Measurements from ENCODE around the gene SEMA4C.

The SEMA4C gene

DNA sequence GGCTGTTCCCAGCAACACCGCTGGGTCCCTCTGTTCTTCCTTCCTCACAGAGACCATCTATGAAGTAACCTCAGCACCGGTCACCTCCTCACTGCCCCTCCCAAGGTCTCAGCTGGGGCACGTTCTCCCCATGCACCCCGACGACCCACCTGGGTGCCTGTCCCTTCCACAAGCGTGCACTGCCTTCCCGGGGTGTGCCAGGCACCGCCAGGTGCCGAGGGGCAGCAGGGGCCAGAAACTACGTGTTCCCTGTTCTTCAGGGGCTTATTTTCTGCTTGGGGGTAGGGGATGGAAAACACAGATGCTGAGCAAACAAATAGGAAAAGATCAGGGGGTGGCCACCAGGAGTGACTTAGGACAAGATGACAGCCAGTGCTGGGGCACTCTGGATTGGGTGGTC lies 30.4 kb upstream of the SEMA4C start:
- TF ChIP-seq GABPA (IDR thresholded peaks at IDR 0.05; ENCODE audit: low read depth) (no peak), SPI1 (IDR thresholded peaks at IDR 0.05; ENCODE audit: borderline replicate concordance, low read depth) (no peak), REST (IDR thresholded peaks at IDR 0.05; ENCODE audit: insufficient replicate concordance, low read depth) (no peak), POLR2AphosphoS5 (IDR thresholded peaks at IDR 0.05; ENCODE audit: low read depth) (no peak)
- TF ChIP-seq, protein P1, sequence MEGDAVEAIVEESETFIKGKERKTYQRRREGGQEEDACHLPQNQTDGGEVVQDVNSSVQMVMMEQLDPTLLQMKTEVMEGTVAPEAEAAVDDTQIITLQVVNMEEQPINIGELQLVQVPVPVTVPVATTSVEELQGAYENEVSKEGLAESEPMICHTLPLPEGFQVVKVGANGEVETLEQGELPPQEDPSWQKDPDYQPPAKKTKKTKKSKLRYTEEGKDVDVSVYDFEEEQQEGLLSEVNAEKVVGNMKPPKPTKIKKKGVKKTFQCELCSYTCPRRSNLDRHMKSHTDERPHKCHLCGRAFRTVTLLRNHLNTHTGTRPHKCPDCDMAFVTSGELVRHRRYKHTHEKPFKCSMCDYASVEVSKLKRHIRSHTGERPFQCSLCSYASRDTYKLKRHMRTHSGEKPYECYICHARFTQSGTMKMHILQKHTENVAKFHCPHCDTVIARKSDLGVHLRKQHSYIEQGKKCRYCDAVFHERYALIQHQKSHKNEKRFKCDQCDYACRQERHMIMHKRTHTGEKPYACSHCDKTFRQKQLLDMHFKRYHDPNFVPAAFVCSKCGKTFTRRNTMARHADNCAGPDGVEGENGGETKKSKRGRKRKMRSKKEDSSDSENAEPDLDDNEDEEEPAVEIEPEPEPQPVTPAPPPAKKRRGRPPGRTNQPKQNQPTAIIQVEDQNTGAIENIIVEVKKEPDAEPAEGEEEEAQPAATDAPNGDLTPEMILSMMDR (IDR thresholded peaks at IDR 0.05; ENCODE audit: insufficient read depth, low read length) = no peak
- no peak for DNase-seq (ENCODE audit: low read depth in 1 of 2, low spot score in 1 of 2)
- Histone ChIP-seq H3K27ac (replicated peaks) (no peak overlapping the region), H3K4me3 (replicated peaks; ENCODE audit: insufficient read depth, low read length) (no peak overlapping the region), H3K27me3 (ENCODE audit: insufficient read depth, poor library complexity, severe bottlenecking) (peaks cover 3% of the 10 kb centered on the region)

DNA sequence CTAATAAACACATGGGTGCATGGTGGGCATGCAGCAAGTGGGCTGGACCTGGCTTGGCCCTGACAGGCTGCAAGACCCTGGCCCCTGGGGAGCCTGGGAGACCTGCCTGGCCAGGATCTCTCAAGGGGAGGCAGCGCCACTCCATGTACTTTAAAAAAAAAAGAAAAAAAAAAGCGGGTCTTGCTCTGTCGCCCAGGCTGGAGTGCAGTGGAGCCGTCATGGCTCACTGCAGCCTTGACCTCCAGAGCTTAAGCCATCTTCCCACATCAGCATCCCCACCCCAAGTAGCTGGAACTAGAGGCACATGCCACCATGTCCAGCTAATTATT lies 29.5 kb upstream of the SEMA4C start:
- no peak for DNase-seq (ENCODE audit: low read depth in 1 of 2, low spot score in 1 of 2)
- peaks cover 3% of the 10 kb centered on the region for H3K27me3 ChIP-seq (ENCODE audit: insufficient read depth, poor library complexity, severe bottlenecking)
- no peak overlapping the region for H3K27ac ChIP-seq (replicated peaks)
- H3K4me3 ChIP-seq (replicated peaks; ENCODE audit: insufficient read depth, low read length) = no peak overlapping the region
- TF ChIP-seq SPI1 (IDR thresholded peaks at IDR 0.05; ENCODE audit: borderline replicate concordance, low read depth) = no peak
- TF ChIP-seq, protein P1 (IDR thresholded peaks at IDR 0.05; ENCODE audit: insufficient read depth, low read length) = no peak
- no peak for TF ChIP-seq GABPA (IDR thresholded peaks at IDR 0.05; ENCODE audit: low read depth)
- TF ChIP-seq POLR2AphosphoS5 (IDR thresholded peaks at IDR 0.05; ENCODE audit: low read depth) = no peak
- TF ChIP-seq REST (IDR thresholded peaks at IDR 0.05; ENCODE audit: insufficient replicate concordance, low read depth) = no peak

DNA sequence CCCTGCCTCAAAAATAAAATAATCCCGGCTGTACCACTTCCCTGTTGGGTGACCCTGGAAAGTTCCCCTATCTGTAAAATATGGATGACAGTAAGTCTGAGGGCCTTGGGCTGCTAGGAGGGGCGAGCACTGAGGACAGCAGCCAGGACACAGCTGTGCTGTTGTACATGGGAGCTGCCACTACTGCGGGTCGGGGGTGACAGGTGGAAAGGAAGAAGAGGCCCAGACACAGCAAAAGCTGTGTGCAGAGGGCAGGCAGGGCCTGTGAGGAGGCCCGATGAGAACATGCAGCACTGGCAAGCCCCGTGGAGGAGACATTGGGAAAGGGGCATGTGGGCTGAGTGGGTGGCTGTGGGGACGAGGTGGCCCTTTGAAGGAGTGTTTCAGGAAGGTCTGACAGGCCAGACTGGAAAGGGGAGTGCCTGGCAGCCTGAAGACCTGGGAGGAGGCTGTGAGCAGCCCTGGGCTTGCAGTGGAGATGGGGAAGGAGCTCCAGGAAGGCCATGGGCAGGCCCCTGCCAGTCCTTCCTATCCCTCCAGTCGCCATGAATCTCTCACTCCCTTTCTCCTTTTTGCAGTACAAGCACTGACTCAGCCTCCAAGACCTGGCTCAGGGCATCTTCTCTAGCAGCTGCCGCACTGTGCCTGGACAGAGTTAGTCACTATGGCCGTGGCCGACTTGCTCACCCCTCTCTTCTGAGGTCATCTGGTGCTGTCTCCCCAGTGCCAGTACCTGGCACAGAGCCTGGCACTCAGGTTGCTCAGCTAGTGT lies 28.9 kb upstream of the SEMA4C start:
- no peak overlapping the region for H3K27ac ChIP-seq (replicated peaks)
- TF ChIP-seq POLR2AphosphoS5 (IDR thresholded peaks at IDR 0.05; ENCODE audit: low read depth) (no peak), SPI1 (IDR thresholded peaks at IDR 0.05; ENCODE audit: borderline replicate concordance, low read depth) (no peak)
- TF ChIP-seq, protein P1 (IDR thresholded peaks at IDR 0.05; ENCODE audit: insufficient read depth, low read length) = no peak
- no peak for DNase-seq (ENCODE audit: low read depth in 1 of 2, low spot score in 1 of 2)

DNA sequence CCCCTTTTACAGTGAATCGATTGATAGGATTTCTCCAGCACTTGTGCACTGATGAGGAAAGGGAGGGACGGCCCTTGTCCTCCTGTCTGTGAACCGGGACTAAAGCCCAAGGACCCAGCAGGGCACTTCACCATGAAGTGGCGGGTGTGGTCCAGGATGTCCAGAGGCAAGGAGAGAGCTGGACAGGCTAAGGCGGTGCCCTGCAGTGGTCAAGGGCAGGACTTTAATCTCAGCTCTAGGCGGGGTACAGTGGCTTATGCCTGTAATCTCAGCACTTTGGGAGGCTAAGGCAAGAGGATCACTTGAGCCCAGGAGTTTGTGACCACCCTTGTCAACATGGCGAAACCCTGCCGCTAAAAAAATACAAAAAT lies 28.2 kb upstream of the SEMA4C start:
- DNase-seq (ENCODE audit: low read depth in 1 of 2, low spot score in 1 of 2) = no peak
- TF ChIP-seq REST (IDR thresholded peaks at IDR 0.05; ENCODE audit: insufficient replicate concordance, low read depth) (no peak), SPI1 (IDR thresholded peaks at IDR 0.05; ENCODE audit: borderline replicate concordance, low read depth) (no peak), POLR2AphosphoS5 (IDR thresholded peaks at IDR 0.05; ENCODE audit: low read depth) (no peak), GABPA (IDR thresholded peaks at IDR 0.05; ENCODE audit: low read depth) (no peak)
- TF ChIP-seq, protein P1 (IDR thresholded peaks at IDR 0.05; ENCODE audit: insufficient read depth, low read length) = no peak

More for the DNA sequence above, 28.9 kb upstream of the SEMA4C start:
- Histone ChIP-seq H3K4me3 (replicated peaks; ENCODE audit: insufficient read depth, low read length) (no peak overlapping the region), H3K27me3 (ENCODE audit: insufficient read depth, poor library complexity, severe bottlenecking) (peaks cover 3% of the 10 kb centered on the region)

More for the DNA sequence above, 28.2 kb upstream of the SEMA4C start:
- no peak overlapping the region for H3K4me3 ChIP-seq (replicated peaks; ENCODE audit: insufficient read depth, low read length)
- H3K27me3 ChIP-seq (ENCODE audit: insufficient read depth, poor library complexity, severe bottlenecking) = peaks cover 3% of the 10 kb centered on the region
- no peak overlapping the region for H3K27ac ChIP-seq (replicated peaks)
